ENCODE data around the gene TRIP10.
"Not testable (repeated sequence)": the region's sequence is repeated elsewhere in the genome, so short reads cannot be mapped to it uniquely, and the experiment has no call there.

- TF ChIP-seq, protein P1, sequence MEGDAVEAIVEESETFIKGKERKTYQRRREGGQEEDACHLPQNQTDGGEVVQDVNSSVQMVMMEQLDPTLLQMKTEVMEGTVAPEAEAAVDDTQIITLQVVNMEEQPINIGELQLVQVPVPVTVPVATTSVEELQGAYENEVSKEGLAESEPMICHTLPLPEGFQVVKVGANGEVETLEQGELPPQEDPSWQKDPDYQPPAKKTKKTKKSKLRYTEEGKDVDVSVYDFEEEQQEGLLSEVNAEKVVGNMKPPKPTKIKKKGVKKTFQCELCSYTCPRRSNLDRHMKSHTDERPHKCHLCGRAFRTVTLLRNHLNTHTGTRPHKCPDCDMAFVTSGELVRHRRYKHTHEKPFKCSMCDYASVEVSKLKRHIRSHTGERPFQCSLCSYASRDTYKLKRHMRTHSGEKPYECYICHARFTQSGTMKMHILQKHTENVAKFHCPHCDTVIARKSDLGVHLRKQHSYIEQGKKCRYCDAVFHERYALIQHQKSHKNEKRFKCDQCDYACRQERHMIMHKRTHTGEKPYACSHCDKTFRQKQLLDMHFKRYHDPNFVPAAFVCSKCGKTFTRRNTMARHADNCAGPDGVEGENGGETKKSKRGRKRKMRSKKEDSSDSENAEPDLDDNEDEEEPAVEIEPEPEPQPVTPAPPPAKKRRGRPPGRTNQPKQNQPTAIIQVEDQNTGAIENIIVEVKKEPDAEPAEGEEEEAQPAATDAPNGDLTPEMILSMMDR (IDR thresholded peaks at IDR 0.05): not testable (repeated sequence)
- not testable (repeated sequence) for TF ChIP-seq POLR2AphosphoS5, POLR2A (IDR thresholded peaks at IDR 0.05)
Observed at GRCh38 chr19:6708913-6709312, 30.6 kb upstream of the TRIP10 start.
